HCT116 (cell line): Measurements from ENCODE around the gene ZCCHC17.

ENCODE experiments used
- ATF3 ChIP-seq: IDR thresholded peaks from 2 replicates; pipeline ENCODE4 v1.6.1; 2012
- EZH2 ChIP-seq: fragments of 200-600 bp; sonication (generic); IDR thresholded peaks from 2 replicates; pipeline ENCODE4 v1.6.1; 2017; ENCODE audit warnings: antibody characterized with exemption, mixed run types
- POLR2AphosphoS5 ChIP-seq: IDR thresholded peaks from 2 replicates; pipeline ENCODE4 v1.6.1; 2011; ENCODE audit warnings: mild to moderate bottlenecking, low read depth, low read length, moderate library complexity
- TF ChIP-seq, protein P1 (sequence below): IDR thresholded peaks from 2 replicates; pipeline ENCODE4 v1.6.1; 2012

GRCh38 chr1:31249854-31250253 is 47.0 kb upstream of the ZCCHC17 start:
- no peak for TF ChIP-seq EZH2
- TF ChIP-seq, protein P1, sequence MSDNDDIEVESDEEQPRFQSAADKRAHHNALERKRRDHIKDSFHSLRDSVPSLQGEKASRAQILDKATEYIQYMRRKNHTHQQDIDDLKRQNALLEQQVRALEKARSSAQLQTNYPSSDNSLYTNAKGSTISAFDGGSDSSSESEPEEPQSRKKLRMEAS: no peak
- no peak for TF ChIP-seq POLR2AphosphoS5
- TF ChIP-seq ATF3: no peak
